ENCODE data around the gene OR10T2.
"Not testable (repeated sequence)": the region's sequence is repeated elsewhere in the genome, so short reads cannot be mapped to it uniquely, and the experiment has no call there.

OR10T2 gene

GRCh38 chr1:158355773-158356285, 43.4 kb downstream of the OR10T2 start:
- DNase-seq, result no peak

GRCh38 chr1:158354255-158354654, 45.0 kb downstream of the OR10T2 start:
- no peak for DNase-seq

- DNase-seq, result no peak
Measured at GRCh38 chr1:158353303-158354075, 45.8 kb downstream of the OR10T2 start, which contains the start of gene CD1E. Gene CD1E (plus strand): TSS chr1:158353894. CDS start chr1:158353989, 95 bp downstream.

GRCh38 chr1:158348946-158349345, 50.3 kb downstream of the OR10T2 start:
- not testable (repeated sequence) for DNase-seq
